Nephron (organoid): ENCODE data around the gene ADAMTS14.

Experiments used
- H3K27ac Mint-ChIP-seq, 3 experiments: 2 replicates each; pipeline ENCODE4 v1.8.0; 2020; ENCODE audit warnings: mixed read lengths in 3 of 3, mild to moderate bottlenecking in 2 of 3, moderate library complexity in 1 of 3
- H3K27me3 Mint-ChIP-seq: 2 replicates; pipeline ENCODE4 v1.8.0; 2021; ENCODE audit warnings: low read depth, mild to moderate bottlenecking, moderate library complexity, mixed read lengths
- H3K36me3 Mint-ChIP-seq: 2 replicates; pipeline ENCODE4 v1.8.0; 2020; ENCODE audit warnings: low read depth, mixed read lengths
- H3K4me1 Mint-ChIP-seq: 2 replicates; pipeline ENCODE4 v1.8.0; 2020; ENCODE audit warnings: mixed read lengths
- H3K4me3 Mint-ChIP-seq, 3 experiments: 2 replicates each; pipeline ENCODE4 v1.8.0; 2020; ENCODE audit warnings: mild to moderate bottlenecking in 3 of 3, mixed read lengths in 3 of 3, moderate library complexity in 2 of 3
- H3K9me3 Mint-ChIP-seq: 2 replicates; pipeline ENCODE4 v1.8.0; 2020; ENCODE audit warnings: mixed read lengths
- CTCF ChIP-seq, 3 experiments: fragments of 200-600 bp; sonication (generic); IDR thresholded peaks; one replicate each; pipeline ENCODE4 v1.5.0; 2021; ENCODE audit warnings: antibody characterized with exemption in 3 of 3; ENCODE audit not compliant: unreplicated experiment in 3 of 3

ADAMTS14 gene

GRCh38 chr10:70681731-70682005, 9.4 kb downstream of the ADAMTS14 start:
- no peaks in the 10 kb centered on the region for H3K36me3 Mint-ChIP-seq
- H3K4me3 Mint-ChIP-seq: no peak overlapping the region
- peaks cover 9% of the 10 kb centered on the region for H3K27me3 Mint-ChIP-seq

GRCh38 chr10:70682920-70683600, 10.8 kb downstream of the ADAMTS14 start:
- peak overlapping the region; percentile 64 to 96 (median 92) for H3K27ac Mint-ChIP-seq
- peaks cover 69% of the 10 kb centered on the region for H3K4me1 Mint-ChIP-seq
- H3K4me3 Mint-ChIP-seq: no peak overlapping the region
- peaks cover 9% of the 10 kb centered on the region for H3K27me3 Mint-ChIP-seq
- no peak for TF ChIP-seq CTCF (IDR thresholded peaks at IDR 0.05; ENCODE audit: unreplicated experiment in 3 of 3)
- peaks cover 8% of the 10 kb centered on the region for H3K9me3 Mint-ChIP-seq
- H3K36me3 Mint-ChIP-seq: no peaks in the 10 kb centered on the region

More at GRCh38 chr10:70681731-70682005, 9.4 kb downstream of the ADAMTS14 start:
- peak overlapping the region in 1 of 3 experiments; percentile 96 for H3K27ac Mint-ChIP-seq
- peaks cover 74% of the 10 kb centered on the region for H3K4me1 Mint-ChIP-seq
- H3K9me3 Mint-ChIP-seq: peaks cover 8% of the 10 kb centered on the region
- TF ChIP-seq CTCF (IDR thresholded peaks at IDR 0.05; ENCODE audit: unreplicated experiment in 3 of 3): no peak

- H3K4me3 Mint-ChIP-seq: no peak overlapping the region
- no peaks in the 10 kb centered on the region for H3K36me3 Mint-ChIP-seq
- peaks cover 8% of the 10 kb centered on the region for H3K9me3 Mint-ChIP-seq
- no peak for TF ChIP-seq CTCF (IDR thresholded peaks at IDR 0.05; ENCODE audit: unreplicated experiment in 3 of 3)
- H3K27me3 Mint-ChIP-seq: peaks cover 9% of the 10 kb centered on the region
- H3K27ac Mint-ChIP-seq: peak overlapping the region; percentile 64 to 96 (median 92)
- H3K4me1 Mint-ChIP-seq: peaks cover 67% of the 10 kb centered on the region
Measured at GRCh38 chr10:70683601-70683934, 11.3 kb downstream of the ADAMTS14 start.

- H3K4me1 Mint-ChIP-seq: peaks cover 63% of the 10 kb centered on the region
- H3K27me3 Mint-ChIP-seq: peaks cover 9% of the 10 kb centered on the region
- no peak overlapping the region for H3K4me3 Mint-ChIP-seq
Measured at GRCh38 chr10:70683940-70684339, 11.6 kb downstream of the ADAMTS14 start.

GRCh38 chr10:70684374-70684773, 12.1 kb downstream of the ADAMTS14 start:
- no peak overlapping the region for H3K4me3 Mint-ChIP-seq
- peaks cover 9% of the 10 kb centered on the region for H3K27me3 Mint-ChIP-seq
- peaks cover 8% of the 10 kb centered on the region for H3K9me3 Mint-ChIP-seq
- H3K36me3 Mint-ChIP-seq: no peaks in the 10 kb centered on the region
- no peak for TF ChIP-seq CTCF (IDR thresholded peaks at IDR 0.05; ENCODE audit: unreplicated experiment in 3 of 3)
- peak overlapping the region in 1 of 3 experiments; percentile 96 for H3K27ac Mint-ChIP-seq
- peaks cover 61% of the 10 kb centered on the region for H3K4me1 Mint-ChIP-seq

More at GRCh38 chr10:70683940-70684339, 11.6 kb downstream of the ADAMTS14 start:
- H3K9me3 Mint-ChIP-seq: peaks cover 8% of the 10 kb centered on the region
- no peak for TF ChIP-seq CTCF (IDR thresholded peaks at IDR 0.05; ENCODE audit: unreplicated experiment in 3 of 3)
- H3K36me3 Mint-ChIP-seq: no peaks in the 10 kb centered on the region
- H3K27ac Mint-ChIP-seq: peak overlapping the region; percentile 64 to 96 (median 92)

- TF ChIP-seq CTCF (IDR thresholded peaks at IDR 0.05; ENCODE audit: unreplicated experiment in 3 of 3): no peak
- Mint-ChIP-seq H3K4me1 (peaks cover 56% of the 10 kb centered on the region), H3K4me3 (no peak overlapping the region)
Measured at GRCh38 chr10:70684839-70685454, 12.6 kb downstream of the ADAMTS14 start.

More at GRCh38 chr10:70684839-70685454, 12.6 kb downstream of the ADAMTS14 start:
- peaks cover 9% of the 10 kb centered on the region for H3K27me3 Mint-ChIP-seq
- H3K9me3 Mint-ChIP-seq: peaks cover 8% of the 10 kb centered on the region
- no peaks in the 10 kb centered on the region for H3K36me3 Mint-ChIP-seq
- peak overlapping the region; percentile 75 to 96 (median 76) for H3K27ac Mint-ChIP-seq
